Testis (tissue), 3 donors: Measurements from ENCODE around the gene LRP1B. TPM values are rescaled to one million over a fixed set of nuclear protein-coding genes. Genes with fewer than 3 reads are reported as not detected.
"Not testable (repeated sequence)": the region's sequence is repeated elsewhere in the genome, so short reads cannot be mapped to it uniquely, and the experiment has no call there.

Experiments
- DNase-seq: peaks from one replicate; pipeline ENCODE4 v3.0.0-alpha.2; 2019
- H3K27ac ChIP-seq, 2 donors: fragments of 200-600 bp; sonication (generic); one replicate each; pipeline ENCODE4 v1.5.1; 2019
- H3K27me3 ChIP-seq: fragments of 200-600 bp; sonication (generic); one replicate; pipeline ENCODE4 v1.5.1; 2019
- H3K36me3 ChIP-seq: fragments of 200-600 bp; sonication (generic); one replicate; pipeline ENCODE4 v1.5.1; 2017; ENCODE audit warnings: low read depth; ENCODE audit errors: missing control alignments
- H3K4me1 ChIP-seq: fragments of 200-600 bp; sonication (generic); one replicate; pipeline ENCODE4 v1.5.1; 2019
- H3K4me3 ChIP-seq, 2 donors: fragments of 200-600 bp; sonication (generic); one replicate each; pipeline ENCODE4 v1.5.1; 2017 to 2019
- H3K9me3 ChIP-seq: fragments of 200-600 bp; sonication (generic); one replicate; pipeline ENCODE4 v1.5.1; 2017
- POLR2A ChIP-seq: fragments of 450-650 bp; IDR thresholded peaks from one replicate; pipeline ENCODE4 v1.6.1; 2017; ENCODE audit warnings: antibody characterized with exemption, mild to moderate bottlenecking, moderate library complexity
- WGBS, 2 donors: methylation state at CpG; one replicate each; pipeline ENCODE4 v1.1.5; 2018; 5-methylcytosine and 5-hydroxymethylcytosine counted together
- intact Hi-C: fragments of 100-400 bp; cut with DNase I; formaldehyde crosslinking; loops from one replicate; pipeline ENCODE4 v1.15.1; 2023; ENCODE audit warnings: low total_unique reads
- polyA plus RNA-seq: library from polyadenylated mRNA; stranded (reverse); fragments of 350-450 nt; fragmentation: Illumina TruSeq; extraction: RNeasy Lipid Tissue Mini Kit (QIAGEN cat#74804); gene quantifications from one replicate; pipeline ENCODE4 v1.2.3, GENCODE V29; 2014; ENCODE audit warnings: low read depth, low replicate concordance; ENCODE audit not compliant: insufficient read depth
- total RNA-seq, 2 donors: library from RNA; depleted of rRNA; stranded (reverse); fragments of >200 nt; gene quantifications; one replicate each; pipeline ENCODE4 v1.2.3, GENCODE V29; 2016
- TF ChIP-seq, protein P1 (sequence below), 3 experiments: fragments of 450-650 bp in 2 of 3; fragments of 200-600 bp in 1 of 3; sonication (generic) in 1 of 3; IDR thresholded peaks; one replicate each; pipeline ENCODE4 v1.5.1; 2016 to 2019; ENCODE audit warnings: antibody characterized with exemption in 3 of 3, mild to moderate bottlenecking in 2 of 3, moderate library complexity in 1 of 3

The LRP1B gene
- total and polyA plus RNA-seq, 3 donors from 2014 or later: 0.79 to 1.9 (median 0.84) TPM

DNA sequence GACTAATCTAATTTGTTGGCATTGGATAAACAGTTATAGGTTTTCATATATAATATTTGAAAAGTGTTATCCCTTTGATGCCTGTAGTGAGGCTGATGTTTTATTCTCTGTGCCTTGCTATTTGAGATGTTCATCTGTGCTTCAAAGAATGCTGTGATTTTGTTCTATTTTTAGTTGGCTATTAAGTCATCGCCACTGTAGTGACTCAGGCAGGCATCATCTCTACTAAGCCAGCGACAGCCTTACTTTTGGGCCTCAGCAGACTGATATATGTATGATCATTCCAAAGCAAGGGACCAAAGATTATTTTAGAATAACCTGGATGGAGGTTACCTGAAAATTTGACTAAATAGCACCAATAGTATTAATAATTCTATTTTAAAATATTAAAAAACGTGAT, 1676.1 kb downstream of the LRP1B start:
- 82 to 85% methylated on average over 3 of the region's 3 CpGs for WGBS, 2 donors
- Histone ChIP-seq H3K27me3 (no peaks in the 10 kb centered on the region), H3K36me3 (no peaks in the 10 kb centered on the region), H3K4me1 (no peaks in the 10 kb centered on the region), H3K27ac (no peak overlapping the region), H3K4me3 (no peak overlapping the region), H3K9me3 (no peaks in the 10 kb centered on the region)
- DNase-seq: no peak
- TF ChIP-seq, protein P1, sequence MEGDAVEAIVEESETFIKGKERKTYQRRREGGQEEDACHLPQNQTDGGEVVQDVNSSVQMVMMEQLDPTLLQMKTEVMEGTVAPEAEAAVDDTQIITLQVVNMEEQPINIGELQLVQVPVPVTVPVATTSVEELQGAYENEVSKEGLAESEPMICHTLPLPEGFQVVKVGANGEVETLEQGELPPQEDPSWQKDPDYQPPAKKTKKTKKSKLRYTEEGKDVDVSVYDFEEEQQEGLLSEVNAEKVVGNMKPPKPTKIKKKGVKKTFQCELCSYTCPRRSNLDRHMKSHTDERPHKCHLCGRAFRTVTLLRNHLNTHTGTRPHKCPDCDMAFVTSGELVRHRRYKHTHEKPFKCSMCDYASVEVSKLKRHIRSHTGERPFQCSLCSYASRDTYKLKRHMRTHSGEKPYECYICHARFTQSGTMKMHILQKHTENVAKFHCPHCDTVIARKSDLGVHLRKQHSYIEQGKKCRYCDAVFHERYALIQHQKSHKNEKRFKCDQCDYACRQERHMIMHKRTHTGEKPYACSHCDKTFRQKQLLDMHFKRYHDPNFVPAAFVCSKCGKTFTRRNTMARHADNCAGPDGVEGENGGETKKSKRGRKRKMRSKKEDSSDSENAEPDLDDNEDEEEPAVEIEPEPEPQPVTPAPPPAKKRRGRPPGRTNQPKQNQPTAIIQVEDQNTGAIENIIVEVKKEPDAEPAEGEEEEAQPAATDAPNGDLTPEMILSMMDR (IDR thresholded peaks at IDR 0.05): no peak
- TF ChIP-seq POLR2A: no peak
- intact Hi-C loops: no loop called here

DNA sequence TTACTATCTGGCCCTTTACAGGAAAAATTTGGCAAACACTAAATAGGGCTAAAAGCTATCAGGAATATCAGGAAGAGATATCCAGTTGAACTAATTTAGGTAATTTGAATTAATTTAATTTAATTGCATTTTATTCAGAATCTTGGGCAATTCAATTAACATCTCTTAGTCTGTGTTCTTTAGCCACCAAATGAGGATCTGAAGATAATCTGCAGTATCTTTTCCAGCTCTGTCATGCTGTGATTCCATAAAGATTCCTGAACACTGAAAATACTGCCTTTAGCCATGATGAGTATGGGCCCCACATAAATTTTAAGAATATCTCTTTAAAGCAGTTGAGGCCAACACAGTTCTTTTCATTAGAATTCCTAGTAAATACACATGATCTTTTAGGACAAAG, 1679.5 kb downstream of the LRP1B start:
- no peak for DNase-seq
- intact Hi-C loops: no loop called here
- no peak overlapping the region for H3K27ac ChIP-seq
- H3K9me3 ChIP-seq: no peaks in the 10 kb centered on the region
- H3K36me3 ChIP-seq: no peaks in the 10 kb centered on the region
- TF ChIP-seq, protein P1 (IDR thresholded peaks at IDR 0.05): no peak
- TF ChIP-seq POLR2A: no peak
- H3K27me3 ChIP-seq: no peaks in the 10 kb centered on the region
- H3K4me3 ChIP-seq: no peak overlapping the region
- H3K4me1 ChIP-seq: no peaks in the 10 kb centered on the region

DNA sequence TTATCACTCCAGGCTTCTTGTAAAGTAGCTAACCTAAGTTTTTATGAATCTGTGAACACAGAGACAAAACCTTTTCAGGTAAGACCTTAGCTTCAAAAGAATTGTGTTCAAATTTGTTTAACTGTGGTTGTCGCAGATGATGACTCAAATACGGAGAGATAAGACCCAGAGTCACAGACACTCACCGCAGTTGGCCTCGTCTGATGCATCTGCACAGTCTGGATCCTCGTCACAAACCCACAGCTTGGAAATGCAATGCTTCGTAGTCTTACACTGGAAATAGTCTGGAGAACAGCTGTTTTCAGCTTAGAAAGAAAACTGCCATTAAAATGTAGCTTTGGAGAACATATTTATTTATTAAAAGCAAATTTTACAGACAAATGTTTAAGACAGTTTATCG, 1688.5 kb downstream of the LRP1B start:
- Histone ChIP-seq H3K4me1 (no peaks in the 10 kb centered on the region), H3K9me3 (no peaks in the 10 kb centered on the region), H3K4me3 (no peak overlapping the region), H3K36me3 (no peaks in the 10 kb centered on the region), H3K27ac (no peak overlapping the region), H3K27me3 (no peaks in the 10 kb centered on the region)
- TF ChIP-seq, protein P1 (IDR thresholded peaks at IDR 0.05): no peak
- TF ChIP-seq POLR2A: no peak
- intact Hi-C loops: no loop called here
- no peak for DNase-seq
- WGBS, 2 donors: 72 to 80% methylated on average over 7 of the region's 7 CpGs

DNA sequence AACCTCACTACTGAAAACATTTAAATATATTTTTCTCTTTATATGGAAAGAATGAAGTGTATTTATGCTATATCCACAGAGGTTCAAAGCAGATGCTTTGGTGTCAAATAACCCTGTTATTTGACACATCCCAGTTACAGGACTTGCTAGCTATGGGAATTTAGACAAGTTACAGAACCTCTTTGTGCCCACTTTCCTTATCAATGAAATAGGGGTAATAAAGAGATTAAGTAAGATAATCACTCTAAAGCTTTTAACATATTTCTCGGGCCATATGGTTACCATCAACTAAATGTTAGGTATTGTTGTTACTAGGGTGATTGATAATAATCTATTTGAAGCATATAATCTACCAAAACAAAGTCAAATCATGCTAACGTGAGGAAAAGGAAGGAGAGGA, 1690.0 kb downstream of the LRP1B start:
- no peak for TF ChIP-seq POLR2A
- TF ChIP-seq, protein P1 (IDR thresholded peaks at IDR 0.05): no peak
- Histone ChIP-seq H3K27ac (no peak overlapping the region), H3K4me3 (no peak overlapping the region), H3K27me3 (no peaks in the 10 kb centered on the region), H3K9me3 (no peaks in the 10 kb centered on the region), H3K4me1 (no peaks in the 10 kb centered on the region), H3K36me3 (no peaks in the 10 kb centered on the region)
- WGBS, 2 donors: 65 to 69% methylated on average over 2 of the region's 2 CpGs
- DNase-seq: no peak
- intact Hi-C loops: no loop called here

DNA sequence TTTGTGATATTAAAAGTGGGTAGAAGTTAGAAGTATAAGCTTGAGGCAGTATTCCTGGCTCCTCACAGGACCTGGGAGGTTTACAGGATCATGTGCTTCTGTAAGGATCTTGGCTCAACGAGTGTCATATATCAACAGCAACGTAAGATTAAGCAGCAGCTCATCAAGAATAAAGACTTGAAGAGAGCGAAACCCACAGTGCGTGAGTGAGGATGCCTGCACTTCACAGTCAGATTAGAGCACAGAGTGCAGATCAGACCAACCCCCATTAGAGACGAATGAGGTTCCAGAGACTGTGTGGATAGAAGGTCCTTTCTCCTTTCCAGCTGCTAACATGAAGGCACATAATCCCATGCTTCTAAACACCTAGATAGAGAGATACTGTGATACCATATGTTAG, 1693.9 kb downstream of the LRP1B start:
- Histone ChIP-seq H3K4me1 (no peaks in the 10 kb centered on the region), H3K27ac (no peak overlapping the region), H3K27me3 (no peaks in the 10 kb centered on the region), H3K9me3 (no peaks in the 10 kb centered on the region), H3K4me3 (no peak overlapping the region), H3K36me3 (no peaks in the 10 kb centered on the region)
- no peak for DNase-seq
- TF ChIP-seq POLR2A: no peak
- 81 to 84% methylated on average over 5 of the region's 5 CpGs for WGBS, 2 donors
- intact Hi-C loops: no loop called here

DNA sequence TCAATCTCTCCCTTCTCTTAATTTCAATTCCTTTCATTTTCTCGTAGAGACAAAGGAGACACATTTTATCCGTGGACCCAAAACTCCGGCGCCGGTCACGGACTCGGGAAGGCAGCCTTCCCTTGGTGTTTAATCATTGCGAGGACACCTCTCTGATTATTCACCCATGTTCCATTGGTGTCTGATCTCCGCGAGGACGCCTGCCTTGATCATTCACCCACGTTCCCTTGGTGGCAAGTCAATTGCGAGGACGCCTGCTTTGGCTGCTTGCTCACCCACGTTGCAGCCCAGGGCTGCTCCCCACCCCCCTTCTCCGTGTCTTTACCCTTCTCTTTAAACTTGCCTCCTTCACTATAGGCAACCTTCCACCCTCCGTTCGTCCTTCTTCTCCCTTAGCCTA, 1703.8 kb downstream of the LRP1B start:
- WGBS, 2 donors: 95 to 97% methylated on average over 18 of the region's 18 CpGs
- DNase-seq, H3K27me3 ChIP-seq, H3K27ac ChIP-seq, H3K36me3 ChIP-seq, H3K4me3 ChIP-seq, H3K4me1 ChIP-seq, intact Hi-C loops, H3K9me3 ChIP-seq: not testable (repeated sequence)
